T-helper 2 cell (primary cell): ENCODE data around the gene ZNF441.
"Not testable (repeated sequence)": the region's sequence is repeated elsewhere in the genome, so short reads cannot be mapped to it uniquely, and the experiment has no call there.

Experiments used
- DNase-seq, 5 experiments: peaks; one replicate each; pipeline versions ENCODE4 v3.0.0 to v3.0.0-alpha.2; 2012 to 2022

ZNF441 gene

GRCh38 chr19:11780431-11781020 lies 13.7 kb downstream of the ZNF441 start:
- no peak for DNase-seq

- peak in 1 of 5 experiments; percentile 11 for DNase-seq
These were observed 14.7 kb downstream of the ZNF441 start for GRCh38 chr19:11781295-11782057.

- no peak for DNase-seq
These were observed 17.0 kb downstream of the ZNF441 start for GRCh38 chr19:11783767-11784166.

GRCh38 chr19:11784356-11784755 lies 17.6 kb downstream of the ZNF441 start:
- no peak for DNase-seq

GRCh38 chr19:11787536-11787935 lies 20.7 kb downstream of the ZNF441 start:
- no peak for DNase-seq

GRCh38 chr19:11792942-11793341 lies 26.1 kb downstream of the ZNF441 start:
- no peak for DNase-seq

- DNase-seq: peak; percentile 19 to 79 (median 61)
These were observed 30.7 kb downstream of the ZNF441 start for GRCh38 chr19:11797491-11797890.

GRCh38 chr19:11798391-11799330 lies 31.9 kb downstream of the ZNF441 start, which contains the start of gene ZNF491:
Gene ZNF491, plus strand, starts transcription at chr19:11798523. Its CDS starts 7,431 bp downstream, at chr19:11805954.
- peak; percentile 52 to 88 (median 74) for DNase-seq

GRCh38 chr19:11806354-11807098 lies 39.7 kb downstream of the ZNF441 start:
- DNase-seq: no peak

GRCh38 chr19:11807099-11807380 lies 40.2 kb downstream of the ZNF441 start:
- DNase-seq: no peak

GRCh38 chr19:11813703-11814028 lies 46.9 kb downstream of the ZNF441 start:
- no peak for DNase-seq

- DNase-seq: peak; percentile 57 to 90 (median 74)
These were observed 47.4 kb downstream of the ZNF441 start, which contains the start of gene ZNF440 for GRCh38 chr19:11814029-11814699. Gene ZNF440, plus strand, starts transcription at chr19:11814273. Its CDS starts 175 bp downstream, at chr19:11814448.

- peak in 1 of 5 experiments; percentile 17 for DNase-seq
These were observed 47.9 kb downstream of the ZNF441 start for GRCh38 chr19:11814700-11815035.

- no peak for DNase-seq
These were observed 54.8 kb downstream of the ZNF441 start for GRCh38 chr19:11821474-11822109.

GRCh38 chr19:11828957-11829876 lies 62.4 kb downstream of the ZNF441 start:
- DNase-seq: not testable (repeated sequence)

- DNase-seq: peak in 1 of 5 experiments; percentile 18
These were observed 65.6 kb downstream of the ZNF441 start for GRCh38 chr19:11832253-11832912.

- DNase-seq: peak in 1 of 5 experiments; percentile 8
These were observed 66.7 kb downstream of the ZNF441 start for GRCh38 chr19:11833541-11833940.
